ENCODE results near the gene C12orf43. TPM values are rescaled to one million over a fixed set of nuclear protein-coding genes. Genes with fewer than 3 reads are reported as not detected.

C12orf43 gene
- total and polyA plus RNA-seq, 2 donors (not counting 1 experiment from before 2014, with no cell fraction given) = 6.7 to 18.9 TPM

DNA sequence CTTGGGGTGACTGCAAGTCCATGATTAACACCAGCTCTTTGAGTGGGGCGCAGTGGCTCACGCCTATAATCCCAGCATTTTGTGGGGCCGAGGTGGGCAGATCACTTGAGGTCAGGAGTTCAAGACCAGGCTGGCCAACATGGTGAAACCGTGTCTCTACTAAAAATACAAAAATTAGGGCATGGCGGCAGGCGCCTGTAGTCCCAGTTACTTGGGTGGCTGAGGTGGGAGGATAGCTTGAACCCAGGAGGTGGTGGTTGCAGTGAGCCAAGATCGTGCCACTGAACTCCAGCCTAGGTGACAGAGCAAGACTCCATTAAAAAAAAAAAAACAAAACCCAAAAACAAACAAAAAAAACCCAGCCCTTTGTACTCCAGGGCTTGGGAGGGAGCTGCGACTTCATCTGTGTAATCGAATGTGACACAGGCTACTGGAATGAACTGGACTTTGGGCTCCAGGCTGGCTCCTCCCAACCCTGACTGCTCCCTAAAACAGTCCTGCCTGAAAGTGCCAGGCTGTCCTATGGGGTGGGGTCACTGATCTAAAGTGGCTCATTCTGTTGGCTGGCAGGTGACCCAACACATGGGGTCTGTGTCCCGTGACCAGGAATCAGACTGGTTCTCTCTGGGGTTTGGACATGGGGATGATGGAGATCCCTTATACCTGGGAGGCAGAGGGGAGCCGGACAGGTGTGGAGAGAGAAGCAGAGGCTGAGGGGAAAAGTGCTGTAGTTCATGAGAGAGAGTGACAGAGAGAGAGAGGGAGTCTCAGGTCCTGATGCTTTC, 9.3 kb upstream of the C12orf43 start:
- DNase-seq (no peak), ATAC-seq (ENCODE audit: low read depth) (no peak)
- no peaks in the 10 kb centered on the region for H3K4me1 Mint-ChIP-seq
- ChIA-PET CTCF (no interaction called here), POLR2A (interaction anchor here (0.5 kb wide), 1 partner anchor 474 kb away, joined by 3 read pairs; no protein-coding TSS in a partner anchor)
- H3K4me2 ChIP-seq (replicated peaks; ENCODE audit: low read depth, low read length, poor library complexity, severe bottlenecking) = no peak overlapping the region
- H3K4me3 Mint-ChIP-seq = no peak overlapping the region
- H3K36me3 ChIP-seq (replicated peaks in 1 of 2; ENCODE audit: control extremely low read depth in 1 of 2, control insufficient read depth in 1 of 2, extremely low read depth in 1 of 2, insufficient read depth in 2 of 2, low read length in 1 of 2) = no peaks in the 10 kb centered on the region
- 99% methylated on average over 8 of the region's 11 CpGs for WGBS (ENCODE audit: insufficient coverage)
- H3K27ac Mint-ChIP-seq = no peak overlapping the region
- peaks cover 0 to 9% (median 0%) of the 10 kb centered on the region in 4 experiments for H3K27me3 ChIP-seq (replicated peaks in 1 of 4; ENCODE audit: control extremely low read depth in 1 of 4, control insufficient read depth in 3 of 4, insufficient read depth in 4 of 4, low read length in 3 of 4)
- H2AFZ ChIP-seq (ENCODE audit: insufficient read depth, low read depth, low read length, poor library complexity, severe bottlenecking) = no peak overlapping the region
- no peaks in the 10 kb centered on the region for H3K4me1 ChIP-seq (ENCODE audit: control insufficient read depth in 2 of 2, insufficient read depth in 2 of 2, low read length in 2 of 2)
- intact Hi-C loops (cut with micrococcal nuclease) = no loop called here
- no peak overlapping the region for H3K27ac ChIP-seq (ENCODE audit: low read length in 2 of 2)
- H3K9me3 Mint-ChIP-seq (ENCODE audit: insufficient read depth) = no peaks in the 10 kb centered on the region
- H3K4me3 ChIP-seq (ENCODE audit: control extremely low read depth in 1 of 5, extremely low read depth in 1 of 5, insufficient read depth in 1 of 5, low read depth in 2 of 5, low read length in 4 of 5) = no peak overlapping the region
- H3K9ac ChIP-seq (ENCODE audit: low read length) = no peak overlapping the region
- no peak for TF ChIP-seq EZH2 (IDR thresholded peaks at IDR 0.05; ENCODE audit: borderline replicate concordance, insufficient read depth, low read depth, low read length, poor library complexity, severe bottlenecking)
- TF ChIP-seq, protein P1, sequence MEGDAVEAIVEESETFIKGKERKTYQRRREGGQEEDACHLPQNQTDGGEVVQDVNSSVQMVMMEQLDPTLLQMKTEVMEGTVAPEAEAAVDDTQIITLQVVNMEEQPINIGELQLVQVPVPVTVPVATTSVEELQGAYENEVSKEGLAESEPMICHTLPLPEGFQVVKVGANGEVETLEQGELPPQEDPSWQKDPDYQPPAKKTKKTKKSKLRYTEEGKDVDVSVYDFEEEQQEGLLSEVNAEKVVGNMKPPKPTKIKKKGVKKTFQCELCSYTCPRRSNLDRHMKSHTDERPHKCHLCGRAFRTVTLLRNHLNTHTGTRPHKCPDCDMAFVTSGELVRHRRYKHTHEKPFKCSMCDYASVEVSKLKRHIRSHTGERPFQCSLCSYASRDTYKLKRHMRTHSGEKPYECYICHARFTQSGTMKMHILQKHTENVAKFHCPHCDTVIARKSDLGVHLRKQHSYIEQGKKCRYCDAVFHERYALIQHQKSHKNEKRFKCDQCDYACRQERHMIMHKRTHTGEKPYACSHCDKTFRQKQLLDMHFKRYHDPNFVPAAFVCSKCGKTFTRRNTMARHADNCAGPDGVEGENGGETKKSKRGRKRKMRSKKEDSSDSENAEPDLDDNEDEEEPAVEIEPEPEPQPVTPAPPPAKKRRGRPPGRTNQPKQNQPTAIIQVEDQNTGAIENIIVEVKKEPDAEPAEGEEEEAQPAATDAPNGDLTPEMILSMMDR (IDR thresholded peaks at IDR 0.05) = no peak
- H4K20me1 ChIP-seq (ENCODE audit: control insufficient read depth, insufficient read depth, low read length, poor library complexity, severe bottlenecking) = no peaks in the 10 kb centered on the region
- H3K79me2 ChIP-seq (ENCODE audit: control insufficient read depth, insufficient read depth, low read length) = no peaks in the 10 kb centered on the region
- no peaks in the 10 kb centered on the region for H3K9me3 ChIP-seq (ENCODE audit: control extremely low read depth in 1 of 3, control insufficient read depth in 2 of 3, insufficient read depth in 1 of 3, low read length in 2 of 3)
- H3K27me3 Mint-ChIP-seq = peaks cover 19% of the 10 kb centered on the region

DNA sequence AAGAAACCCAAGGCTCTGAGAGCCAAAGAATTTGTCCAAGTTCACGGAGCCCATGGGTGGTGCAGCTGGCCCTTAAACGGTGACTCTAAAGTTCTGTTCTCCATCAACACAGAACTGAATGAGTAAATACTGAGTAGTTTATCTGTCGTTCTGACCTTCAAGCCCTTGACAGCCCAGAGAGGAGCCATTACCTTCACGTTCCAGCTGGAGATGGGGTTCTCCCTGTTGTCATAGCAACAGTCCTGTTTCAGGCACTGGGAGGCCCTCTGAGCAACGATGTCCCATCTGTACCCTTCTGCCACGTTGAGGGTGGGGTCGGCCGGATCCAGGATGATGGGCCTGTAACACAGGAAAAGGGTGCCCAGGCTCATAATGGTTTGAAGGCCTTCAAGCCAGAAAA, 7.5 kb upstream of the C12orf43 start:
- Mint-ChIP-seq H3K27ac (no peak overlapping the region), H3K9me3 (ENCODE audit: insufficient read depth) (no peaks in the 10 kb centered on the region), H3K4me3 (no peak overlapping the region), H3K4me1 (no peaks in the 10 kb centered on the region), H3K27me3 (peaks cover 19% of the 10 kb centered on the region)
- Histone ChIP-seq H2AFZ (ENCODE audit: insufficient read depth, low read depth, low read length, poor library complexity, severe bottlenecking) (no peak overlapping the region), H4K20me1 (ENCODE audit: control insufficient read depth, insufficient read depth, low read length, poor library complexity, severe bottlenecking) (no peaks in the 10 kb centered on the region), H3K27ac (ENCODE audit: low read length in 2 of 2) (no peak overlapping the region), H3K36me3 (replicated peaks in 1 of 2; ENCODE audit: control extremely low read depth in 1 of 2, control insufficient read depth in 1 of 2, extremely low read depth in 1 of 2, insufficient read depth in 2 of 2, low read length in 1 of 2) (no peaks in the 10 kb centered on the region), H3K4me2 (replicated peaks; ENCODE audit: low read depth, low read length, poor library complexity, severe bottlenecking) (no peak overlapping the region), H3K27me3 (replicated peaks in 1 of 4; ENCODE audit: control extremely low read depth in 1 of 4, control insufficient read depth in 3 of 4, insufficient read depth in 4 of 4, low read length in 3 of 4) (peaks cover 0 to 9% (median 0%) of the 10 kb centered on the region in 4 experiments), H3K9me3 (ENCODE audit: control extremely low read depth in 1 of 3, control insufficient read depth in 2 of 3, insufficient read depth in 1 of 3, low read length in 2 of 3) (peaks cover 0 to 1% (median 0%) of the 10 kb centered on the region in 3 donors), H3K4me3 (ENCODE audit: control extremely low read depth in 1 of 5, extremely low read depth in 1 of 5, insufficient read depth in 1 of 5, low read depth in 2 of 5, low read length in 4 of 5) (no peak overlapping the region), H3K9ac (ENCODE audit: low read length) (no peak overlapping the region), H3K79me2 (ENCODE audit: control insufficient read depth, insufficient read depth, low read length) (no peaks in the 10 kb centered on the region), H3K4me1 (ENCODE audit: control insufficient read depth in 2 of 2, insufficient read depth in 2 of 2, low read length in 2 of 2) (no peaks in the 10 kb centered on the region)
- TF ChIP-seq, protein P1 (IDR thresholded peaks at IDR 0.05) = no peak
- TF ChIP-seq EZH2 (IDR thresholded peaks at IDR 0.05; ENCODE audit: borderline replicate concordance, insufficient read depth, low read depth, low read length, poor library complexity, severe bottlenecking) = no peak
- intact Hi-C loops (cut with micrococcal nuclease) = no loop called here
- POLR2A ChIA-PET = no interaction called here
- WGBS (ENCODE audit: insufficient coverage) = 84% methylated on average over 6 of the region's 8 CpGs
- CTCF ChIA-PET = no interaction called here
- ATAC-seq (ENCODE audit: low read depth) (no peak), DNase-seq (no peak)
